Stimulated activated CD4-positive, alpha-beta T cell treated with anti-CD3 and anti-CD28 coated beads, Interleukin-15, amount 100 ng/mL, for 48 hours (primary cell): ENCODE data around the gene PLPP4.

Experiments used
- DNase-seq, 2 donors: peaks; one replicate each; pipeline ENCODE4 v3.0.0-alpha.2; 2020; ENCODE audit warnings: low read depth in 2 of 2

PLPP4 gene

GRCh38 chr10:120456143-120456625 is 843 bp upstream of the PLPP4 start:
- DNase-seq = no peak

GRCh38 chr10:120457431-120458172 is 575 bp downstream of the PLPP4 start:
- DNase-seq = no peak

GRCh38 chr10:120458432-120458831 is 1.4 kb downstream of the PLPP4 start:
- no peak for DNase-seq

- no peak for DNase-seq
These were observed 2.2 kb downstream of the PLPP4 start for GRCh38 chr10:120459185-120459584.

GRCh38 chr10:120460186-120460585 is 3.2 kb downstream of the PLPP4 start:
- no peak for DNase-seq

GRCh38 chr10:120460776-120461175 is 3.7 kb downstream of the PLPP4 start:
- no peak for DNase-seq

- no peak for DNase-seq
These were observed 5.1 kb downstream of the PLPP4 start for GRCh38 chr10:120462018-120462682.

GRCh38 chr10:120465138-120465537 is 8.1 kb downstream of the PLPP4 start:
- no peak for DNase-seq

- no peak for DNase-seq
These were observed 9.0 kb downstream of the PLPP4 start for GRCh38 chr10:120466006-120466405.

- no peak for DNase-seq
These were observed 16.6 kb downstream of the PLPP4 start for GRCh38 chr10:120473593-120473992.

GRCh38 chr10:120474956-120475355 is 17.9 kb downstream of the PLPP4 start:
- DNase-seq = no peak

GRCh38 chr10:120475844-120476791 is 19.1 kb downstream of the PLPP4 start:
- DNase-seq = no peak

- no peak for DNase-seq
These were observed 20.2 kb downstream of the PLPP4 start for GRCh38 chr10:120477021-120477742.

GRCh38 chr10:120477743-120478141 is 20.7 kb downstream of the PLPP4 start:
- no peak for DNase-seq

GRCh38 chr10:120478386-120478785 is 21.4 kb downstream of the PLPP4 start:
- no peak for DNase-seq

GRCh38 chr10:120479506-120479905 is 22.5 kb downstream of the PLPP4 start:
- no peak for DNase-seq

- DNase-seq = no peak
These were observed 23.1 kb downstream of the PLPP4 start for GRCh38 chr10:120480065-120480600.

- DNase-seq = no peak
These were observed 23.8 kb downstream of the PLPP4 start for GRCh38 chr10:120480848-120481247.

- no peak for DNase-seq
These were observed 26.0 kb downstream of the PLPP4 start for GRCh38 chr10:120483006-120483405.

GRCh38 chr10:120483651-120484301 is 26.7 kb downstream of the PLPP4 start:
- DNase-seq = no peak

- DNase-seq = no peak
These were observed 28.9 kb downstream of the PLPP4 start for GRCh38 chr10:120485946-120486345.
